ENCODE measurements around the gene RELT.

- TF ChIP-seq, protein P1, sequence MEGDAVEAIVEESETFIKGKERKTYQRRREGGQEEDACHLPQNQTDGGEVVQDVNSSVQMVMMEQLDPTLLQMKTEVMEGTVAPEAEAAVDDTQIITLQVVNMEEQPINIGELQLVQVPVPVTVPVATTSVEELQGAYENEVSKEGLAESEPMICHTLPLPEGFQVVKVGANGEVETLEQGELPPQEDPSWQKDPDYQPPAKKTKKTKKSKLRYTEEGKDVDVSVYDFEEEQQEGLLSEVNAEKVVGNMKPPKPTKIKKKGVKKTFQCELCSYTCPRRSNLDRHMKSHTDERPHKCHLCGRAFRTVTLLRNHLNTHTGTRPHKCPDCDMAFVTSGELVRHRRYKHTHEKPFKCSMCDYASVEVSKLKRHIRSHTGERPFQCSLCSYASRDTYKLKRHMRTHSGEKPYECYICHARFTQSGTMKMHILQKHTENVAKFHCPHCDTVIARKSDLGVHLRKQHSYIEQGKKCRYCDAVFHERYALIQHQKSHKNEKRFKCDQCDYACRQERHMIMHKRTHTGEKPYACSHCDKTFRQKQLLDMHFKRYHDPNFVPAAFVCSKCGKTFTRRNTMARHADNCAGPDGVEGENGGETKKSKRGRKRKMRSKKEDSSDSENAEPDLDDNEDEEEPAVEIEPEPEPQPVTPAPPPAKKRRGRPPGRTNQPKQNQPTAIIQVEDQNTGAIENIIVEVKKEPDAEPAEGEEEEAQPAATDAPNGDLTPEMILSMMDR (IDR thresholded peaks at IDR 0.05) = no peak
- no peak for TF ChIP-seq POLR2A (IDR thresholded peaks at IDR 0.05)
Measured at GRCh38 chr11:73409431-73409830, 33.2 kb downstream of the RELT start.

All from tibial nerve (tissue), 3 donors.